Mucosa of stomach (tissue), 1 donor: Measurements from ENCODE around the gene PER3.
A peak's percentile ranks its signal among the peaks of the same experiment; 100 is the strongest.

ENCODE experiments used
- H3K27me3 ChIP-seq: one replicate; pipeline ENCODE4 v1.7.0; 2013; ENCODE audit warnings: mild to moderate bottlenecking, low read length; ENCODE audit not compliant: control insufficient read depth, insufficient read depth
- H3K36me3 ChIP-seq: one replicate; pipeline ENCODE4 v1.7.0; 2013; ENCODE audit warnings: low read length; ENCODE audit not compliant: control insufficient read depth, insufficient read depth
- H3K4me1 ChIP-seq: one replicate; pipeline ENCODE4 v1.7.0; 2013; ENCODE audit warnings: mild to moderate bottlenecking, low read length; ENCODE audit not compliant: control insufficient read depth, insufficient read depth
- H3K4me3 ChIP-seq: one replicate; pipeline ENCODE4 v1.7.0; 2013; ENCODE audit warnings: low read length
- H3K9ac ChIP-seq: one replicate; pipeline ENCODE4 v1.7.0; 2013; ENCODE audit warnings: mild to moderate bottlenecking, low read length, moderate library complexity
- H3K9me3 ChIP-seq: one replicate; pipeline ENCODE4 v1.7.0; 2013; ENCODE audit warnings: mild to moderate bottlenecking, low read length, moderate library complexity; ENCODE audit not compliant: control insufficient read depth
- donor health status: Pancreatic carcinoma.

The PER3 gene

DNA sequence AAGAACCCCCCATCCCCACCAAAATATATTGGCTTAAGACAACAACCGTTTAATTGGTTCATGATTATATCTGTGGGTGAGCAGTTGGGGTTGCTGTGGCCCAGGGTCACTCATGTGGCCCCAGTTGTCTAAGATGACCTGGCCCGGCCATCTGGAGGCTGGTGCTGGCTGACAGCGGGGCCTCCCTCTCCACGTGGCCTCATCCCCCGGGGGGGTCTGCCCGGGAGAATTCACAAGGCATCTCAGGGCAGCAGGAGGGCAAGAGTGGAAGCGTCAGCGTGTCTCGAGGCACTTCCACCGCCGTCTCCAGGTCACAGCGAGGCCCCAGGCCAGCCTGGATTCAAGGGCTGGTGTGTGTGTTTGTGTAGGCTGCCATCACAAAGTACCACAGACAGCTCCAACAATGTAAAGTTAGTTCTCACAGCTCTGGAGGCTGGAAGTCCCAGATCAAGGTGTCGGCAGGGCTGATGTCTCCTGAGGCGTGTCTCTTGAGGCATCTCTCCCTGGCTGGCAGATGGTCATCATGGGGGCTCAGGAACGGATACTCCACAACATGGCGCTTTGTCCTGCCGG is 79.8 kb downstream of the PER3 start:
- H3K9me3 ChIP-seq = no peaks in the 10 kb centered on the region
- H3K9ac ChIP-seq = no peak overlapping the region
- no peaks in the 10 kb centered on the region for H3K4me1 ChIP-seq
- H3K27me3 ChIP-seq = no peaks in the 10 kb centered on the region
- H3K36me3 ChIP-seq = no peaks in the 10 kb centered on the region
- H3K4me3 ChIP-seq = no peak overlapping the region

DNA sequence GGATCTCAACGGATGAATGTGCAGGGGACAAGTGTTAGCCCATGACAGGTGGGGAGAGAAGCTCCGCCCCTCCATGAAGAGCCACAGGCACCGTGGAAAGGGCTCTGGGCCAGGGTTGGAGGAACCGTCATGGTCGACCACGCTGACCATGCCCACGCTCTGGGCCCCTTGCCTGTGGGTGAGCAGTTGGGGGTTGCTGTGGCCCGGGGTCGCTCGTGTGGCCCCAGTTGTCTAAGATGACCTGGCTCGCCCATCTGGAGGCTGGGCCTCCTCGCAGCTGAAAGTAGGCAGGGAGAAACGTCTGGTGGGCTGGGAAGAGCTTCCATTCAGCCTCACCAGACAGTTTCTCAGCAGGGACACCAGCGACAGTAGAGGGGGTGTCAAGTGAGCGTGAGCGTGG is 81.9 kb downstream of the PER3 start:
- no peaks in the 10 kb centered on the region for H3K36me3 ChIP-seq
- no peak overlapping the region for H3K9ac ChIP-seq
- no peaks in the 10 kb centered on the region for H3K27me3 ChIP-seq
- no peaks in the 10 kb centered on the region for H3K9me3 ChIP-seq
- H3K4me3 ChIP-seq = no peak overlapping the region
- H3K4me1 ChIP-seq = no peaks in the 10 kb centered on the region

DNA sequence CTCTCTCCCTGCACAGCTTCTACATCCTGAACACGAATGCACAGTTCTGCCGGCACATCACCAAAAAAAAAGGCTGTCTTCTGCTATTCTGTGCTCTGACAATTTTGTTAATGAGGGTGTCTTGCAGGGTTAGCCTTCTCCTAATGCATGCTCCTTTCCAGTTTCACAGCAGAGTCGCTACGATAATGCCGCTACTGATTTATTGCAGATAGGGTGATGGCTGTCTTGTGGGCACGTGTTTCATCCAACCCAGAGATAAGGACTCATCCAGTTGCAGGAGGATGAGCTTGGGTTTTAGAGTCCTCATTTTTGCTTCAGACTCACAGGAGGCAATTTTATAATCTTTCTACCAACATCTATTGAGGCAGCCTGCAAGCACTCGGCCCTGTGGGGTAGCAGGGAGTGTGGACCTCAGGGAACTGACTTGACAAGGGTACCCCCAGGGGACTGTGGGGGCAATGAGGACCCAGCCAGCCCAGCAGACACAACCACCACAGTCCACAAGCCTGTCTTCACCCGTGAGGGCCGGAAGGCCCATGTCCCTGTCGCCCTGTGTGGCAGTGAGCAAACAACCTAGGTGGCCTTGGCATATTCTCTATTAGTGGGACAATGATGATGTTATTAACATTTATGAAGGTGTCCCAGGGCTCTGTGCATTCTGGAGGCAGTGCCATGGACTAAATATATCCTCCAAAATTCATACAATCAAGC is 84.1 kb downstream of the PER3 start:
- H3K4me3 ChIP-seq = no peak overlapping the region
- H3K9ac ChIP-seq = no peak overlapping the region
- no peaks in the 10 kb centered on the region for H3K4me1 ChIP-seq
- H3K36me3 ChIP-seq = no peaks in the 10 kb centered on the region
- H3K9me3 ChIP-seq = no peaks in the 10 kb centered on the region
- H3K27me3 ChIP-seq = no peaks in the 10 kb centered on the region

DNA sequence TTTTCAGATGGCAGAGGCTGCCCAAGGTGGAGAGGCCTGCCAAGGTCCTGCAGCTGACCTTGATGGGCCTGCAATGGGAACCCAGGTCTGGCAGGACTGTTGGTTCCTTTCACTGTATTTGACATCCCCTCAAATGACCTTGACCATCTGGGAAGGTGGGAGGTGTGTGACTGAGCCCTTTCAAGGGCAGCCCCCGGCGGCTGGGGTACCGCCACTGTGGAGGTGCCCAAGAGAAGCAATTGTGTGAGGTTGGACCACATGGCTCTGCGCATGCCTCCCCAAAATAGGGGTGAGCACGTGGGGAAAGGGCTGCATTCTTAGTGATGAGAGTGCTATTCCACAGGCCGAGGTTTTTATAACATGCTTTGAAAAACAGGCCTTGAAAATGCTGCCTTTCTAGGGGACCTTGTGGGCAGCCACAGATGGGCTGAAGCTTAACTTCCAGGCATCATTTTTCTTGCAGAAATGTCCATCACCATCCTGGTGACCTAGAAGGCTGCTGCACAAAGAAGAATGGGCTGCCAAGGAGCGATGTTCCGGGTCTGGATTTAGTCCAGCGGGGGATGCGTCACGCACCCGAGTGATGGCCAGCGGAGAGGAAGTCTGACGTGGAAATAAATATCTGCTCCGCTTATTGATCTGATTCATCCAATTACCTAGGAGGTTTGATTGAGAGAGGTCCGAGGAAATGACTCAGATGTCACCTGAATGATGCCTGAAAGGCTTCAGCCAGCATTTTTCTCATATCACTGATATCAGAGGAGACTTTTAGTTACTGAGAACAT is 85.2 kb downstream of the PER3 start:
- no peak overlapping the region for H3K9ac ChIP-seq
- no peaks in the 10 kb centered on the region for H3K27me3 ChIP-seq
- H3K4me3 ChIP-seq = no peak overlapping the region
- H3K4me1 ChIP-seq = no peaks in the 10 kb centered on the region
- no peaks in the 10 kb centered on the region for H3K36me3 ChIP-seq
- no peaks in the 10 kb centered on the region for H3K9me3 ChIP-seq

DNA sequence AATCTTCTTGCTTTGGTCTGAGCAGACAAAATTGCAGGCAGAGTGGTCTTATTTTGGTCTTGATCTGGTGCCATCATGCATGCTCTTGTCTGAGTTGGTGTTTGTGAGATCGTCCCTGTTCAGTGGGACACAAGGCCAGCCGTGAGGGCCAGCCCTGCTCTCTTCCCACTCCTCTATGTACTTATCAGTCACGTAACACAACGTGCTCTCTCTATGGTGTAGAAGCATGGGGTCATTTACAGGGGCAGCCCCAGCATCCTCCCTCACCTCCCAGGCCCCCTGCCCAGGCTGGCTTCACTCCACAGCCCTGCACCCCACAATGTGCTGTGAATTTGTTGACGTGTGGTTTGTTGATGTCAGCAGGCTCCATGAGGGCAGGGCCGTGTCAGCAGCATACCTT is 87.0 kb downstream of the PER3 start:
- H3K4me3 ChIP-seq = no peak overlapping the region
- no peaks in the 10 kb centered on the region for H3K27me3 ChIP-seq
- H3K9me3 ChIP-seq = no peaks in the 10 kb centered on the region
- H3K4me1 ChIP-seq = no peaks in the 10 kb centered on the region
- H3K9ac ChIP-seq = no peak overlapping the region
- no peaks in the 10 kb centered on the region for H3K36me3 ChIP-seq

DNA sequence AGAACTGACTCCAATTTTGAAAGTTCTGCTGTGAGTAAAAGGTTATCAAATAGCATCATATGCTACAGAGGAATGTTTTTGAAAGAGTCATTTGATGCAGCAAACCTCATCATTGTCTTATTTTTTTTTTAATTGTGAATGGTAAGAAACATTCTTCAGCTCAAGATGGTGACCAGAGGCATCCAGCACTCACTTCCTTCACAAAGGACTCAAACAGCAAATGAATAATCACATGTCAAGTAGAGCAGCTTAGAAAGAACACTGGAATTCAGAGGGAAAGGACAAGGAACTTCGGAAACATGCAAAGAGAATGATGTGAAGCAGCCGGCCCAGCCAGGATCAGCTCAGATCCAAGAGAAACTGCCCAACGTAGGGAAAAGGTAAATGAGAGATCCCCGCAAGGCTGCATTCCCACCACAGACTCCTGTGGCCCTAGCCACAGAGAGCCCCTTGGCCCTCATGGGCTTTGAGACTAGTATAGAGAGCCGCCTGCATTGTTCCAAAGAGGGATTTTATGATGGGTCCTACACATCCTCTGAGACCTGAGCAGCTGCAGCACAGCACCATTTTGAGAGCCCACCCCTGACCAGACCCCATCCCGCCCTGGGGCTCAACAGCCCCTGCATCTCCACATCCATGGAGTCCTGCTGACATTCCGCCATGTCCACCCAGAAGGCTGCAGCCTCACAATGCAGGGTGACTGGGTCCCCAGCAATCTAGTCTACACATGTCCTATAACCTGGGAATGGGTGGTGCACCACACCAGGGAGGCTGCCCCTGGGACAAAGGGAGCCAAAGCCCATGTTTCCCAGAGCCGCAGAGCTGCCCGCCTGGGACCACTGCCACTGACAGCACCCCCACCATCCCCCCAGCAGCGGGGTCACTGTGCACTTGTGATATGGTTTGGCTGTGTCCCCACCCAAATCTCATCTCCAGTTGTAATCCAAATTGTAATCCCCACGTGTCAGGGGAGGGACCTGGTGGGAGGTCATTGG is 90.0 kb downstream of the PER3 start:
- Histone ChIP-seq H3K4me1 (no peaks in the 10 kb centered on the region), H3K36me3 (no peaks in the 10 kb centered on the region), H3K9ac (no peak overlapping the region), H3K9me3 (no peaks in the 10 kb centered on the region), H3K4me3 (no peak overlapping the region), H3K27me3 (no peaks in the 10 kb centered on the region)

DNA sequence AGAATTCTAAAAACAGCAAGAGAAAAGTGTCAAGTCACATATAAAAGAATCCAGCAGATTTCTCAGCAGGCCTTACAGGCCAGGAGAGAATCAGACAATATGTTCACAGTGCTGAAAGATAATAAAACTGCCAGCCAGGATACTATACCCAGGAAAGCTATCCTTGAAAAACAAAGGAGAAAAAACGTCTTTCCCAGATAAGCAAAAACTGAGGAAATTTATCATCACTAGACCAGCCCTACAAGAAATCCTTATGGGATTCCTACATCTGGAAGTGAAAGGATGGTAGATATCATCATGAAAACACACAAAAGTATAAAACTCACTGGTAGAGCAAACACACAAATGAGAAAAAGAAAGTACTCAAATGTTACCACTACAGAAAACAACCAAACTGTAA is 93.9 kb downstream of the PER3 start:
- H3K4me3 ChIP-seq = no peak overlapping the region
- no peaks in the 10 kb centered on the region for H3K9me3 ChIP-seq
- no peaks in the 10 kb centered on the region for H3K4me1 ChIP-seq
- no peak overlapping the region for H3K9ac ChIP-seq
- no peaks in the 10 kb centered on the region for H3K27me3 ChIP-seq
- no peaks in the 10 kb centered on the region for H3K36me3 ChIP-seq

DNA sequence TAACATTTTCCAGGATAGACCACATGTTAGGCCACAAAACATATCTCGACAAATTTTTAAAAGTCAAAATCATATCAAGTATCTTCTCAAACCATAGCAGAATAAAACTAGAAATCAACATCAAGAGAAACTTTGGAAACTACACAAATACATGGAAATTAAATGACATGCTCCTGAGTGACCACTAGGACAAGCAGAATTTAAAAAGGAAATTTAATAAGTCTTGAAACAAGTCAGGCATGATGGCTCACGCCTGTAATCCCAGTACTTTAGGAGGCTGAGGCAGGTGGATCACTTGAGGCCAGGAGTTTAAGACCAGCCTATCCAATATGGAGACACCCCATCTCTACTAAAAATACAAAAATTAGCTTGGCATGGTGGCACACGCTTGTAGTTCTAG is 95.1 kb downstream of the PER3 start:
- Histone ChIP-seq H3K36me3 (no peaks in the 10 kb centered on the region), H3K27me3 (no peaks in the 10 kb centered on the region), H3K4me1 (no peaks in the 10 kb centered on the region), H3K4me3 (no peak overlapping the region), H3K9ac (no peak overlapping the region), H3K9me3 (no peaks in the 10 kb centered on the region)

DNA sequence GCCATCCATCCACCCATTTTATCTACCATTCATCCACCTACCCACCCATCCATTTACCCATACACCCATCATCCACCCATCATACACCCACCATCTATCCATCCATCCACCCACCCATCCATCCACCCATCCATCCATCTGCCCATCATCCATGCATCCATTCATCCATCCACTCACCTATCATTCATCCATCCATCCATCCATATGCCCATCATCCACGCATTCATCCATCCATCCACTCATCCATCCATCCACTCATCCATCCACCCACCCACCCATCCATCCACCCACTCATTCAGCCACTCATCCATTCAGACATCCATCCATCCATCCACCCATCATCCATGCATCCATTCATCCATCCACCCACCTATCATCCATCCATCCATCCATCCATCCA is 100.7 kb downstream of the PER3 start:
- no peak overlapping the region for H3K4me3 ChIP-seq
- no peaks in the 10 kb centered on the region for H3K27me3 ChIP-seq
- H3K4me1 ChIP-seq = no peaks in the 10 kb centered on the region
- H3K9ac ChIP-seq = no peak overlapping the region
- H3K36me3 ChIP-seq = no peaks in the 10 kb centered on the region
- no peaks in the 10 kb centered on the region for H3K9me3 ChIP-seq

DNA sequence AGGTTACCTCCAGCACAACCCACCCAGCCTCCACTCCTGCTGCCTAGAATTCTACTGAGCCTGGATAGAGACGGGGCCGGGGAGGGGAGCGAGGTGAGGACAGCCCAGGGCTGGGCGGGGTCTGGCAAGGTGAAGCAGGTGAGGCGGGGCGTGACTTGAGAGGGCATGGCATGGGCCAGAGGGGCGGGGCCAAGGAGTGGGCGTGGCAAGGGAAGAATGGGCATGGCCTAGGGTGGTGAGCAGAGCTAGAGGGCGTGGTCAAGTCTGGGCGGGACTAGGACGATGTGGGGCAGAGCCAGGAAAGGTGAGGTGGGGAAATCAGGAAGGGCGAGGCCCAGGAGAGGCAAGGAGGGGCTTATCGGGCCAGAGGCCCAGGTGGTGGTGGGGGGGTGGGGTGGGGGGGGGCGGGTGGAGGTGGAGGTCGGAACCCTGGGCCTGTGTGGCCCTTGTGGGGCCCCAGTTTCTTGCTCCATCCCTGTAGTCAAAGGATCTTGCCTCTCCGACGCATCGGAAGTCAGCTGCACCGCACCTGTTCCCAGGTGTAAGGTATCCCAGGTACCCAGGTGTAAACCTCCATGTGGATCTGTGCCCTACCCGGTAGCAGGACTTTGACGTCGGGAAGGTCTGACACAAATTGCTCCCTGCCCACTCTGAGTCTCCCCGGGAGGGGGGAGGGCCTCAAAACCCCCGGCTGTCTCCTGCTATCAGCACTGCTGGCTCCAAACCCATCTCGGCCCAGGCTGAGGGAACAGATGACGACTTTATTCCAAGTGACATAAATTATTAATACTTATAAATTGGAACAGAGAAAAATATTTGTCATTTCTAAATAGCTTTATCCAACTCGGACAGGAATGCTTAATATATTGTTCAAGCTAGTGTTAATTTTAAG is 101.7 kb downstream of the PER3 start:
- H3K4me1 ChIP-seq = no peaks in the 10 kb centered on the region
- H3K27me3 ChIP-seq = peaks cover 3% of the 10 kb centered on the region
- H3K4me3 ChIP-seq = peak overlapping the region; percentile 49
- peak overlapping the region; percentile 33 for H3K9ac ChIP-seq
- no peaks in the 10 kb centered on the region for H3K9me3 ChIP-seq
- no peaks in the 10 kb centered on the region for H3K36me3 ChIP-seq

DNA sequence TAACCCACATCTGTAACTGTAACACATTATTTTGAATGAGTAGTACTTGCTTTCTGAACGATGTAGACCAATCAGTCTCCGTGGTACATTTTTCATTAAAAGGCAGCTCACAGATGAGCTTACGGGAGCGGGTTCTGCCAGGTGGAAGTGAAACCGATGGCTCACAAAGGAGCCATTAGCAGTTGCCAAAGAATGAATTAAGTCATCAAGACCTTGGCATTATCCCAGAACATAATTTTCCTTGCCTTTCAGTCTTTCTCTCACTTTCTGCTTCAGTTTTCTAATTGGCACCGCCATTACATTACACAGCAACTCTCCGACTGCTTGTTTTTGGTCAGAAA is 102.3 kb downstream of the PER3 start:
- Histone ChIP-seq H3K4me1 (no peaks in the 10 kb centered on the region), H3K4me3 (peak overlapping the region; percentile 49)

More for the DNA sequence above, 102.3 kb downstream of the PER3 start:
- H3K36me3 ChIP-seq = no peaks in the 10 kb centered on the region
- H3K9me3 ChIP-seq = no peaks in the 10 kb centered on the region
- peaks cover 3% of the 10 kb centered on the region for H3K27me3 ChIP-seq
- H3K9ac ChIP-seq = peak overlapping the region; percentile 33
